Hepatocyte (in vitro differentiated cells): Measurements from ENCODE around the gene MAGI2.

Experiments used
- CTCF ChIP-seq: fragments of 200-600 bp; sonication (generic); IDR thresholded peaks from 2 replicates; pipeline ENCODE4 v1.5.1; 2016; ENCODE audit warnings: antibody characterized with exemption, mild to moderate bottlenecking; ENCODE audit not compliant: poor library complexity
- EZH2 ChIP-seq: fragments of 200-600 bp; sonication (generic); IDR thresholded peaks from 2 replicates; pipeline ENCODE4 v1.6.1; 2016; ENCODE audit warnings: antibody characterized with exemption, mild to moderate bottlenecking, borderline replicate concordance
- EZH2phosphoT487 ChIP-seq: fragments of 200-600 bp; sonication (generic); IDR thresholded peaks from one replicate; pipeline ENCODE4 v1.6.1; 2018; ENCODE audit warnings: antibody characterized with exemption, mild to moderate bottlenecking, low read depth, moderate library complexity; ENCODE audit not compliant: unreplicated experiment, severe bottlenecking

GRCh38 chr7:78062214-78062613, 1391.3 kb downstream of the MAGI2 start:
- no peak for TF ChIP-seq CTCF
- TF ChIP-seq EZH2phosphoT487 = no peak
- TF ChIP-seq EZH2 = no peak
